ENCODE data around the gene ZBTB42.

Gene ZBTB42

GRCh38 chr14:104778694-104779331 lies 22.1 kb upstream of the ZBTB42 start:
- TF ChIP-seq POLR2A (IDR thresholded peaks at IDR 0.05; ENCODE audit: low read depth, low read length): no peak
- DNase-seq (ENCODE audit: insufficient read length) (no peak), FAIRE-seq (no peak)

GRCh38 chr14:104779776-104780512 lies 21.0 kb upstream of the ZBTB42 start:
- no peak for DNase-seq (ENCODE audit: insufficient read length)
- FAIRE-seq: no peak
- TF ChIP-seq POLR2AphosphoS5 (IDR thresholded peaks at IDR 0.05; ENCODE audit: low read depth, low read length) (no peak), TAF1 (IDR thresholded peaks at IDR 0.05; ENCODE audit: borderline replicate concordance, low read depth, low read length) (no peak), POLR2A (IDR thresholded peaks at IDR 0.05; ENCODE audit: low read depth, low read length) (no peak)

GRCh38 chr14:104780513-104781030 lies 20.3 kb upstream of the ZBTB42 start:
- no peak for DNase-seq (ENCODE audit: insufficient read length)
- TF ChIP-seq POLR2A (IDR thresholded peaks at IDR 0.05; ENCODE audit: low read depth, low read length) (no peak), POLR2AphosphoS5 (IDR thresholded peaks at IDR 0.05; ENCODE audit: low read depth, low read length) (no peak), TAF1 (IDR thresholded peaks at IDR 0.05; ENCODE audit: borderline replicate concordance, low read depth, low read length) (no peak)
- FAIRE-seq: no peak

DNA sequence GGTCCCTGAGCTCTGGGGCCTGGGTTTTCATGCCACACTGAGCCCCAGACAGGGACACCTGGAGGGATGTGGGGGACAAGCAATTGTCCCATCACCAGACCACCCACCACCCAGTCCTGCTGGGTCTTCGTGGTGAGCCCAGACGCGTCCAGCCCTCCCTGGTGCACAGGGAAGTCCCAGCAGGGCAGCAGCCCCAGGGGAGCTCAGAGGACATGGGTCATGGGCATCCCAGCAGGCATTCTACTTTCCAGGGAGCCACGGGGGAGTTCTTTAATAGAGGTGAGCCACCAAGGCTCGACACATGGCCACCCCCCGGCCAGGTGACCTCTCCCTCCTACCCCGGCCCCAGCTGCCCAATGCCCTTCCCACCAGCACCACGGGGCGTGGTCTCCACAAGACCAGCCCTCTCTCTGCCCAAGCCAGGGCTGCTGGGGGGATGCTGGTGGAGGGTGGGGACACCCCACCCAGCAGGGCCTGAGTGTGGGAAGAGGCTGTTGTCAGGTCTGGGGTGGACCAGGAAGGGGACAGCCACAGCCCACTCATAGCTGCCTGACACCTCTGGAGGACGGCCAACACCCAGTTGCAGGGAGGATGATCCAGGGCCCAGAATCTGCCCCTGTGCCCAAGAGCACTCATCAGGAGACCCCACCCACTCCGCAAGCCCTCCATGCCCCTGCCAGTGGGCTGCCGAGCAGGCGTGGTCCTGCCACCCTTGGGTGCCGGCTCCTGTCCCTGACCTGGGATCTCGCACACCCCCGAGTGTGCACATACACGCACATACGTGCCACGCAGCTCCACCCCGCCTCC lies 19.4 kb upstream of the ZBTB42 start:
- FAIRE-seq (no peak), DNase-seq (ENCODE audit: insufficient read length) (no peak)
- no peak for TF ChIP-seq POLR2AphosphoS5 (IDR thresholded peaks at IDR 0.05; ENCODE audit: low read depth, low read length)

DNA sequence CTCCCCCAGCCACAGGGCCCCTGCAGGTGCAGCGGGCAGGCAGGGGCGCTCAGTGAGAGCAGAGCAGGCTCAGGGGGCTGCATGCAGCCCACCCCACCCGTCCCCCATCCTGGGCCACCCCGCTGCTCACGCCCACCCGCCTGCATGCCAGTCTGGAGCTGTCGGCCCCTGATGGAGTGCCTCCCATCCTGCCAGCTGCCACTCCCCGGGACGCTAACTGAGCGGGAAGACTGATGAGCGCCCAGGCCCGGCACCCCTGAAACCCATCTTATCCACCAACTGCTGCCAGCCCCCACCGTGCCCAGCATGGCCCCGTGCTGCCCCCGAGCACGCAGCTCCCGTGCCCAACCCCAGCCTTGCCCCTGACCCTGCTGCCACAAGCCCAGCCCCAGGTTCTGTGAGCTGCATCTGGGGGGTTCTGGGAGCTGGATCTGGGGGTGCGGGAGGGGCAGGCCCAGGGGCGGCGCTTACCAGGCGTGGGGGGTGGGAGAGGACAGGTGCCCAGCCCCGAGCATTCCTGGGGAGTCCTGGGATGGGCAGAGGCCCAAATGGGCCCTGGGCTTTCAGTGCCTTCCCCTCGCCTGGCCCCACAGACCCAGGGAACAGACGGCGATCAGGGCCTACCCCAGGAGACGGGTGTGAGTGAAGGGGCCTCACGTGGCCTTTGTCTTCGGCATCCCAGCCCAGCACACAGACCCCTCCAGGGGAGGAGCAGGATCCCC lies 18.7 kb upstream of the ZBTB42 start:
- TF ChIP-seq POLR2A (IDR thresholded peaks at IDR 0.05; ENCODE audit: low read depth, low read length) (no peak), POLR2AphosphoS5 (IDR thresholded peaks at IDR 0.05; ENCODE audit: low read depth, low read length) (no peak), TAF1 (IDR thresholded peaks at IDR 0.05; ENCODE audit: borderline replicate concordance, low read depth, low read length) (no peak)
- no peak for DNase-seq (ENCODE audit: insufficient read length)
- no peak for FAIRE-seq

GRCh38 chr14:104782808-104783139 lies 18.1 kb upstream of the ZBTB42 start:
- FAIRE-seq (no peak), DNase-seq (ENCODE audit: insufficient read length) (no peak)
- TF ChIP-seq TAF1 (IDR thresholded peaks at IDR 0.05; ENCODE audit: borderline replicate concordance, low read depth, low read length): no peak
- no peak for TF ChIP-seq POLR2A (IDR thresholded peaks at IDR 0.05; ENCODE audit: low read depth, low read length)
- TF ChIP-seq POLR2AphosphoS5 (IDR thresholded peaks at IDR 0.05; ENCODE audit: low read depth, low read length): no peak

GRCh38 chr14:104783484-104784217 lies 17.2 kb upstream of the ZBTB42 start:
- DNase-seq (ENCODE audit: insufficient read length) (no peak), FAIRE-seq (no peak)
- no peak for TF ChIP-seq POLR2AphosphoS5 (IDR thresholded peaks at IDR 0.05; ENCODE audit: low read depth, low read length)
- no peak for TF ChIP-seq POLR2A (IDR thresholded peaks at IDR 0.05; ENCODE audit: low read depth, low read length)
- no peak for TF ChIP-seq TAF1 (IDR thresholded peaks at IDR 0.05; ENCODE audit: borderline replicate concordance, low read depth, low read length)

GRCh38 chr14:104784218-104784568 lies 16.7 kb upstream of the ZBTB42 start:
- DNase-seq (ENCODE audit: insufficient read length) (no peak), FAIRE-seq (no peak)
- no peak for TF ChIP-seq POLR2AphosphoS5 (IDR thresholded peaks at IDR 0.05; ENCODE audit: low read depth, low read length)
- no peak for TF ChIP-seq TAF1 (IDR thresholded peaks at IDR 0.05; ENCODE audit: borderline replicate concordance, low read depth, low read length)
- TF ChIP-seq POLR2A (IDR thresholded peaks at IDR 0.05; ENCODE audit: low read depth, low read length): no peak

- no peak for FAIRE-seq
- no peak for DNase-seq (ENCODE audit: insufficient read length)
- TF ChIP-seq POLR2A (IDR thresholded peaks at IDR 0.05; ENCODE audit: low read depth, low read length) (no peak), TAF1 (IDR thresholded peaks at IDR 0.05; ENCODE audit: borderline replicate concordance, low read depth, low read length) (no peak), POLR2AphosphoS5 (IDR thresholded peaks at IDR 0.05; ENCODE audit: low read depth, low read length) (no peak)
Observed at GRCh38 chr14:104784846-104785707, 15.8 kb upstream of the ZBTB42 start.

DNA sequence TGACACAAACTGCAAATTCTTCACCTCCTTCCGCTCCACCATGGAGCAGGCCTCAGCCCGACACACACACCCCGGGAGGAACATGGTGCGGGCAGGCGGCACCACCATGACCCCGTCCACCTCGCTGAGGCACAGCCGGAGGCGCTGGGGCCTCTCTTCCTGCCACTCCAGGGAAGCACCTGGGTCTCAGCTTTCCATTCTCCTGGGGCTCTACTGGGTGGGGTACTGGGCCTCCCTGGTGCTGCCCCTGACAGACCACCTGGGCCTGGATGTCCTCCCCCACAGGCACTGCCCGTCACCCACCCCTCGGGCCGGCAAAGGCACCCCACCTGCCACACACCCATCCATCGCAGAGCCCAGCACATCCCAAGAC lies 15.2 kb upstream of the ZBTB42 start:
- no peak for TF ChIP-seq POLR2AphosphoS5 (IDR thresholded peaks at IDR 0.05; ENCODE audit: low read depth, low read length)
- no peak for TF ChIP-seq TAF1 (IDR thresholded peaks at IDR 0.05; ENCODE audit: borderline replicate concordance, low read depth, low read length)
- no peak for TF ChIP-seq POLR2A (IDR thresholded peaks at IDR 0.05; ENCODE audit: low read depth, low read length)
- FAIRE-seq (no peak), DNase-seq (ENCODE audit: insufficient read length) (no peak)
